ENCODE data around the gene LMX1B.
"Not testable (repeated sequence)": the region's sequence is repeated elsewhere in the genome, so short reads cannot be mapped to it uniquely, and the experiment has no call there.

LMX1B gene

GRCh38 chr9:126708178-126708577, 94.5 kb downstream of the LMX1B start:
- DNase-seq (ENCODE audit: low spot score): no peak

- no peak for DNase-seq (ENCODE audit: low spot score)
Observed at GRCh38 chr9:126709241-126709640, 95.5 kb downstream of the LMX1B start.

- no peak for DNase-seq (ENCODE audit: low spot score)
Observed at GRCh38 chr9:126715382-126715781, 101.7 kb downstream of the LMX1B start.

- DNase-seq (ENCODE audit: low spot score): not testable (repeated sequence)
Observed at GRCh38 chr9:126717441-126717840, 103.7 kb downstream of the LMX1B start.

GRCh38 chr9:126719618-126720031, 105.9 kb downstream of the LMX1B start:
- peak; percentile 83 for DNase-seq (ENCODE audit: low spot score)

GRCh38 chr9:126720036-126720435, 106.3 kb downstream of the LMX1B start:
- no peak for DNase-seq (ENCODE audit: low spot score)

- DNase-seq (ENCODE audit: low spot score): no peak
Observed at GRCh38 chr9:126720661-126721563, 107.2 kb downstream of the LMX1B start.

- no peak for DNase-seq (ENCODE audit: low spot score)
Observed at GRCh38 chr9:126721564-126721981, 107.8 kb downstream of the LMX1B start.

GRCh38 chr9:126722252-126722921, 108.7 kb downstream of the LMX1B start:
- no peak for DNase-seq (ENCODE audit: low spot score)

- no peak for DNase-seq (ENCODE audit: low spot score)
Observed at GRCh38 chr9:126722922-126723806, 109.4 kb downstream of the LMX1B start.

GRCh38 chr9:126723807-126724172, 110.1 kb downstream of the LMX1B start:
- peak; percentile 81 for DNase-seq (ENCODE audit: low spot score)

- no peak for DNase-seq (ENCODE audit: low spot score)
Observed at GRCh38 chr9:126724226-126724625, 110.5 kb downstream of the LMX1B start.

- DNase-seq (ENCODE audit: low spot score): not testable (repeated sequence)
Observed at GRCh38 chr9:126725485-126725884, 111.8 kb downstream of the LMX1B start.

GRCh38 chr9:126728210-126728609, 114.5 kb downstream of the LMX1B start:
- DNase-seq (ENCODE audit: low spot score): not testable (repeated sequence)

- not testable (repeated sequence) for DNase-seq (ENCODE audit: low spot score)
Observed at GRCh38 chr9:126730592-126730991, 116.9 kb downstream of the LMX1B start.

- no peak for DNase-seq (ENCODE audit: low spot score)
Observed at GRCh38 chr9:126733005-126733404, 119.3 kb downstream of the LMX1B start.

- DNase-seq (ENCODE audit: low spot score): no peak
Observed at GRCh38 chr9:126734877-126735276, 121.1 kb downstream of the LMX1B start.

GRCh38 chr9:126735482-126735881, 121.8 kb downstream of the LMX1B start:
- no peak for DNase-seq (ENCODE audit: low spot score)

GRCh38 chr9:126738553-126738952, 124.8 kb downstream of the LMX1B start:
- DNase-seq (ENCODE audit: low spot score): no peak

- DNase-seq (ENCODE audit: low spot score): no peak
Observed at GRCh38 chr9:126743041-126743440, 129.3 kb downstream of the LMX1B start.

GRCh38 chr9:126745574-126746411, 132.1 kb downstream of the LMX1B start:
- DNase-seq (ENCODE audit: low spot score): no peak

Measured in SK-N-DZ (cell line).